Breast epithelium (tissue), 4 donors: ENCODE measurements around the gene LCE3A. TPM values are rescaled to one million over a fixed set of nuclear protein-coding genes. Genes with fewer than 3 reads are reported as not detected.
"Not testable (repeated sequence)": the region's sequence is repeated elsewhere in the genome, so short reads cannot be mapped to it uniquely, and the experiment has no call there.

Experiments used
- DNase-seq, 2 donors: peaks; one replicate each; pipeline ENCODE4 v3.0.0-alpha.2; 2019; ENCODE audit warnings: low spot score in 2 of 2
- H3K27ac ChIP-seq, 2 donors: fragments of 200-600 bp; sonication (generic) in 1 of 2; one replicate each; pipeline ENCODE4 v1.5.1; 2016 to 2019; ENCODE audit warnings: mild to moderate bottlenecking in 1 of 2
- H3K27me3 ChIP-seq, 2 donors: fragments of 200-600 bp; sonication (generic) in 1 of 2; one replicate each; pipeline versions ENCODE4 v1.5.1 to v1.6.0; 2017 to 2019; ENCODE audit warnings: control low read depth in 1 of 2, mild to moderate bottlenecking in 1 of 2
- H3K36me3 ChIP-seq: fragments of 200-600 bp; one replicate; pipeline ENCODE4 v1.5.1; 2019
- H3K4me1 ChIP-seq, 2 donors: fragments of 200-600 bp; sonication (generic); one replicate each; pipeline ENCODE4 v1.5.1; 2016 to 2019; ENCODE audit warnings: control low read depth in 1 of 2
- H3K4me3 ChIP-seq, 3 donors: fragments of 200-600 bp; sonication (generic); 1 replicate in 2 of 3; 2 replicates in 1 of 3; pipeline ENCODE4 v1.5.1; 2016 to 2019; ENCODE audit warnings: mild to moderate bottlenecking in 3 of 3, moderate library complexity in 2 of 3
- H3K9me3 ChIP-seq, 2 donors: fragments of 200-600 bp; sonication (generic) in 1 of 2; one replicate each; pipeline ENCODE4 v1.5.1; 2016 to 2019; ENCODE audit warnings: control low read depth in 1 of 2
- CTCF ChIP-seq, 3 donors: fragments of 450-650 bp; IDR thresholded peaks; one replicate each; pipeline ENCODE4 v1.5.1; 2016 to 2017; ENCODE audit warnings: antibody characterized with exemption in 3 of 3, mild to moderate bottlenecking in 3 of 3, moderate library complexity in 3 of 3
- POLR2A ChIP-seq: fragments of 450-650 bp; IDR thresholded peaks from one replicate; pipeline ENCODE4 v1.6.1; 2016; ENCODE audit warnings: antibody characterized with exemption, mild to moderate bottlenecking, moderate library complexity
- POLR2AphosphoS5 ChIP-seq, 3 donors: sonication (generic); formaldehyde crosslinking; IDR thresholded peaks; one replicate each; pipeline ENCODE4 v1.6.1; 2017; ENCODE audit warnings: antibody characterized with exemption in 3 of 3
- intact Hi-C: fragments of 100-400 bp; cut with DNase I; formaldehyde crosslinking; loops from one replicate; pipeline ENCODE4 v1.15.1; 2023; ENCODE audit warnings: low total_unique reads
- total RNA-seq, 3 donors: library from RNA; depleted of rRNA; stranded (reverse); fragments of >200 nt; gene quantifications; one replicate each; pipeline ENCODE4 v1.1.0, GENCODE V29; 2016

The LCE3A gene
- total RNA-seq, result not detected

GRCh38 chr1:152622803-152623202, at the start of gene LCE3A:
Gene LCE3A, minus strand, starts transcription at chr1:152623103. Its CDS starts 0 bp downstream, at chr1:152623103.
- Histone ChIP-seq H3K27ac (no peak within 1 kb of the TSS), H3K9me3 (peaks cover 5 to 19% of the 10 kb centered on the region in 2 donors), H3K4me3 (no peak within 1 kb of the TSS), H3K36me3 (no peaks in the 10 kb centered on the region), H3K4me1 (no peaks in the 10 kb centered on the region), H3K27me3 (peaks cover 0 to 4% of the 10 kb centered on the region in 2 donors)
- no peak for TF ChIP-seq CTCF (IDR thresholded peaks at IDR 0.05)
- no peak for TF ChIP-seq POLR2A
- no peak for TF ChIP-seq POLR2AphosphoS5 (IDR thresholded peaks at IDR 0.05)
- intact Hi-C loops, result no loop called here
- DNase-seq, result no peak

DNA sequence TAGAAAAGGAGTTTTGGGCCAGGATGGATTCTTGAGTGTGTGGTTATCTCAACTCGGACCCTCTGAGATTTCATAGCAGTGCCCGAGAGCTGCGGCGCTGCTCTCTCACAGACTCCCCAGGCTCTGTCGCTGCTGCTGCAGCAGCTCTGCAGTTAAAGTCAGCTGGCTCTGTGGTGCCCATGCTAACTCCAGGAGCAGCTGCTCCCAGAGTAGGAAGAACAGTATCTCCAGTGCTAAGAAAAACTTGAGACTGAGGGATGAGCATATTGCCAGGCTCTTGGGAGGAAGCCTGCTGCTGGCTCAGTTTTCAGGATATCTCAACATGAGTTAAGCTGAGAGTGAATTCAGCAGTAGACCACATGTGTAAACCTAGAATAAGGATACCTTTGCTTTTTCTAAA, 44.7 kb upstream of the LCE3A start:
- Histone ChIP-seq H3K4me3 (no peak overlapping the region), H3K27ac (no peak overlapping the region), H3K36me3 (no peaks in the 10 kb centered on the region), H3K4me1 (no peaks in the 10 kb centered on the region), H3K27me3 (peaks cover 2 to 5% of the 10 kb centered on the region in 2 donors), H3K9me3 (no peaks in the 10 kb centered on the region)
- TF ChIP-seq POLR2A (no peak), POLR2AphosphoS5 (IDR thresholded peaks at IDR 0.05) (no peak), CTCF (IDR thresholded peaks at IDR 0.05) (no peak)
- no peak for DNase-seq
- intact Hi-C loops, result no loop called here

DNA sequence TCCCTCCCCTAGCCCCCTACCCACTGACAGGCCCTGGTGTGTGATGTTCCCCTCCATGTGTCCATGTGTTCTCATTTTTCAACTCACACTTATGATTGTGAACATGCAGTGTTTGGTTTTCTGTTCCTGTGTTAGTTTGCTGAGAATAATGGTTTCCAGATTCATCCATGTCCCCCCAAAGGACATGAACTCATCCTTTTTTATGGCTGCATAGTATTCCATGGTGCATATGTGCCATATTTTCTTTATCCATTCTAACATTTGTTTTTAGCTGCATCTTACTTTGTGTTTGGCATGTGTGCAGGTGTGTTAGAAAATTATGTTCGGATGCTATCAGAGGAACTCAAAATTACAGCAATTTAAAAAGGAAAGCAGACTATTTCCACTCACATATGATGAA, 43.3 kb upstream of the LCE3A start:
- H3K27ac ChIP-seq, H3K36me3 ChIP-seq, H3K4me1 ChIP-seq, intact Hi-C loops, DNase-seq, H3K9me3 ChIP-seq, H3K27me3 ChIP-seq, H3K4me3 ChIP-seq: not testable (repeated sequence)

- intact Hi-C loops, result no loop called here
- no peaks in the 10 kb centered on the region for H3K36me3 ChIP-seq
- no peak for DNase-seq
Observed at GRCh38 chr1:152663098-152663497, 40.2 kb upstream of the LCE3A start, which contains the start of gene LCE2D. Gene LCE2D, plus strand, starts transcription at chr1:152663380. Its CDS starts 726 bp downstream, at chr1:152664106.

DNA sequence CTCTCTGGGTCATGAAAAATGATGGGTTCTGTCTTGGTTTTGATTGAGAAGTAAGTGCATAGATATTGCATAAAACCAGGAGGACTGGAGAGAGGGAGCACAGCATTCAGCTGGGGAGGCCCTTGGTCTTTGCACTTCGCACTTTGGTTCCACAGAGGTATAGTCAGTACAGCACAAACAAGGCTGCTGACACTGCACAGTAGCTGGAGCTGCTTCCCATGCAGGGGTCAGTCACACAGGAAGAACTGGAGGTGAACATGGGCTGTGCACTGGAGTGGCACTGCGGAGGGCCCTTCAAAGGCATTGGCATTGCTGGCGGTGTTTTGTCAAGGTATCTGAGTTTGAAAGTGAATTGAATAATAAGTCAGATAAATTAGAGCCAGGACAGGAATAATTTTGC, 35.7 kb upstream of the LCE3A start:
- peaks cover 0 to 5% of the 10 kb centered on the region in 2 donors for H3K27me3 ChIP-seq
- H3K36me3 ChIP-seq, result no peaks in the 10 kb centered on the region
- intact Hi-C loops, result no loop called here
- no peaks in the 10 kb centered on the region for H3K4me1 ChIP-seq
- no peak for DNase-seq
- TF ChIP-seq CTCF (IDR thresholded peaks at IDR 0.05) (no peak), POLR2A (no peak), POLR2AphosphoS5 (IDR thresholded peaks at IDR 0.05) (no peak)
- H3K9me3 ChIP-seq, result no peaks in the 10 kb centered on the region
- H3K4me3 ChIP-seq, result no peak overlapping the region
- no peak overlapping the region for H3K27ac ChIP-seq

More at GRCh38 chr1:152663098-152663497, 40.2 kb upstream of the LCE3A start, which contains the start of gene LCE2D:
- Histone ChIP-seq H3K9me3 (no peaks in the 10 kb centered on the region), H3K4me1 (no peaks in the 10 kb centered on the region), H3K27me3 (peaks cover 2 to 5% of the 10 kb centered on the region in 2 donors), H3K27ac (no peak within 1 kb of the TSS), H3K4me3 (no peak within 1 kb of the TSS)
- TF ChIP-seq CTCF (IDR thresholded peaks at IDR 0.05) (no peak), POLR2AphosphoS5 (IDR thresholded peaks at IDR 0.05) (no peak), POLR2A (no peak)

GRCh38 chr1:152657677-152658076, 34.8 kb upstream of the LCE3A start:
- Histone ChIP-seq H3K36me3 (no peaks in the 10 kb centered on the region), H3K4me1 (no peaks in the 10 kb centered on the region), H3K4me3 (no peak overlapping the region), H3K9me3 (no peaks in the 10 kb centered on the region), H3K27ac (no peak overlapping the region), H3K27me3 (no peaks in the 10 kb centered on the region)
- TF ChIP-seq POLR2AphosphoS5 (IDR thresholded peaks at IDR 0.05) (no peak), POLR2A (no peak), CTCF (IDR thresholded peaks at IDR 0.05) (no peak)
- intact Hi-C loops, result no loop called here
- no peak for DNase-seq
